ENCODE data around the gene C3orf62.
"Not testable (repeated sequence)": the region's sequence is repeated elsewhere in the genome, so short reads cannot be mapped to it uniquely, and the experiment has no call there.

C3orf62 gene

GRCh38 chr3:49269443-49270155, 7.4 kb downstream of the C3orf62 start:
- no peak for DNase-seq (ENCODE audit: low read depth in 2 of 2)

- no peak for DNase-seq (ENCODE audit: low read depth in 2 of 2)
Measured at GRCh38 chr3:49266410-49267095, 10.5 kb downstream of the C3orf62 start.

GRCh38 chr3:49265661-49266386, 11.2 kb downstream of the C3orf62 start:
- DNase-seq (ENCODE audit: low read depth in 2 of 2): no peak

- no peak for DNase-seq (ENCODE audit: low read depth in 2 of 2)
Measured at GRCh38 chr3:49263159-49263889, 13.7 kb downstream of the C3orf62 start.

- DNase-seq (ENCODE audit: low read depth in 2 of 2): no peak
Measured at GRCh38 chr3:49260806-49261324, 16.2 kb downstream of the C3orf62 start.

- no peak for DNase-seq (ENCODE audit: low read depth in 2 of 2)
Measured at GRCh38 chr3:49257187-49257586, 19.8 kb downstream of the C3orf62 start.

GRCh38 chr3:49255718-49256511, 21.1 kb downstream of the C3orf62 start:
- DNase-seq (ENCODE audit: low read depth in 2 of 2): no peak

GRCh38 chr3:49255112-49255511, 21.9 kb downstream of the C3orf62 start:
- DNase-seq (ENCODE audit: low read depth in 2 of 2): no peak

GRCh38 chr3:49253512-49253911, 23.5 kb downstream of the C3orf62 start:
- no peak for DNase-seq (ENCODE audit: low read depth in 2 of 2)

- no peak for DNase-seq (ENCODE audit: low read depth in 2 of 2)
Measured at GRCh38 chr3:49248840-49249227, 28.2 kb downstream of the C3orf62 start.

GRCh38 chr3:49244581-49245205, 32.3 kb downstream of the C3orf62 start:
- no peak for DNase-seq (ENCODE audit: low read depth in 2 of 2)

GRCh38 chr3:49240091-49240490, 36.9 kb downstream of the C3orf62 start:
- not testable (repeated sequence) for DNase-seq (ENCODE audit: low read depth in 2 of 2)

GRCh38 chr3:49238274-49239127, 38.5 kb downstream of the C3orf62 start:
- DNase-seq (ENCODE audit: low read depth in 2 of 2): no peak

GRCh38 chr3:49237344-49237743, 39.7 kb downstream of the C3orf62 start:
- DNase-seq (ENCODE audit: low read depth in 2 of 2): no peak

- no peak for DNase-seq (ENCODE audit: low read depth in 2 of 2)
Measured at GRCh38 chr3:49236226-49236625, 40.8 kb downstream of the C3orf62 start.

- not testable (repeated sequence) for DNase-seq (ENCODE audit: low read depth in 2 of 2)
Measured at GRCh38 chr3:49228817-49229216, 48.2 kb downstream of the C3orf62 start.

- no peak for DNase-seq (ENCODE audit: low read depth in 2 of 2)
Measured at GRCh38 chr3:49222002-49222401, 55.0 kb downstream of the C3orf62 start.

GRCh38 chr3:49220985-49221563, 56.0 kb downstream of the C3orf62 start:
- DNase-seq (ENCODE audit: low read depth in 2 of 2): not testable (repeated sequence)

GRCh38 chr3:49219132-49219531, 57.9 kb downstream of the C3orf62 start:
- no peak for DNase-seq (ENCODE audit: low read depth in 2 of 2)
